Pulmonary artery endothelial cell (primary cell): ENCODE results near the gene PRKAA2. TPM values are rescaled to one million over a fixed set of nuclear protein-coding genes. Genes with fewer than 3 reads are reported as not detected.
"Not testable (repeated sequence)": the region's sequence is repeated elsewhere in the genome, so short reads cannot be mapped to it uniquely, and the experiment has no call there.

Experiments used
- DNase-seq: peaks from one replicate; pipeline ENCODE4 v3.0.0-alpha.2; 2011; ENCODE audit warnings: low read depth, low spot score
- total RNA-seq: library from RNA; depleted of rRNA; stranded (reverse); fragments of >200 nt; gene quantifications from 2 replicates; pipeline ENCODE4 v1.2.3, GENCODE V29; 2014

The PRKAA2 gene
- 4.3 and 6.2 TPM in 2 replicates for total RNA-seq

- no peak for DNase-seq
Observed at GRCh38 chr1:56644919-56645676, at the start of gene PRKAA2. Gene PRKAA2 (plus strand): TSS chr1:56645314. CDS start chr1:56645388, 74 bp downstream.

DNA sequence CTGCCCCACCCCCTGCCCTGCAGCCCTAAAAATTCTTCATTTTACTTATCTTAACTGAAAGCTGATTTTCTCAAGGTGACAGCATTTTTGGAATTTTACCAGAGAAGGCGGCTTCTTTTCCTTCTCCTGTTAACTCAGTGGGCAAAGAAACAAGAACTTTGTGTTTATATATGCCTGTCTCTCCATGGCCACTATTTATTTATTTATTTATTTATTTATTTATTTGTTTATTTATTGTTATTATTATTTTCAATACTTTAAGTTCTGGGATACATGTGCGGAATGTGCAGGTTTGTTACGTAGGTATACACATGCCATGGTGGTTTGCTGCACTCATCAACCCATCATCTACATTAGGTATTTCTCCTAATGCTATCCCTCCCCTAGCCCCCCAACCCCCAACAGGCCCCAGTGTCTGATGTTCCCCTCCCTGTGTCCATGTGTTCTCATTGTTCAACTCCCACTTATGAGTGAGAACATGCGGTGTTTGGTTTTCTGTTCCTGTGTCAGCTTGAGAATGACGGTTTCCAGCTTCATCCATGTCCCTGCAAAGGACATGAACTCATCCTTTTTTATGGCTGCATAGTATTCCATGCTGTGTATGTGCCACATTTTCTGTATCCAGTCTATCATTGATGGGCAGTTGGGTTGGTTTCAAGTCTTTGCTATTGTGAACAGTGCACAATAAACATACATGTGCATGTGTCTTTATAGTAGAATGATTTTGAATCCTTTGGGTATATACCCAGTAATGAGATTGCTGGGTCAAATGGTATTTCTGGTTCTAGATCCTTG lies 49.5 kb upstream of the PRKAA2 start:
- not testable (repeated sequence) for DNase-seq

DNA sequence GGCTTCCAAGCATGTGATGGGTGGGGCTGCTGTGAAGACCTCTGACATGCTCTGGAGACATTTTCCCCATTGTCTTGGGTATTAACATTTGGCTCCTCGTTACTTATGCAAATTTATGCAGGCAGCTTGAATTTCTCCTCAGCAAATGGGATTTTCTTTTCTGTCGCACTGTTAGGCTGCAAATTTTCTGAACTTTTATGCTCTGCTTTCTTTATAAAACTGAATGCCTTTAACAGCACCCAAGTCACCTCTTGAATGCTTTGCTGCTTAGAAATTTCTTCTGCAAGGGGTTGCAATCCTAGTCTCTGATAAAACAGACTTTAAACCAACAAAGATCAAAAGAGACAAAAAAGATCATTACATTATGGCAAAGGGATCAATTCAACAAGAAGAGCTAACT lies 35.0 kb upstream of the PRKAA2 start:
- DNase-seq: not testable (repeated sequence)

DNA sequence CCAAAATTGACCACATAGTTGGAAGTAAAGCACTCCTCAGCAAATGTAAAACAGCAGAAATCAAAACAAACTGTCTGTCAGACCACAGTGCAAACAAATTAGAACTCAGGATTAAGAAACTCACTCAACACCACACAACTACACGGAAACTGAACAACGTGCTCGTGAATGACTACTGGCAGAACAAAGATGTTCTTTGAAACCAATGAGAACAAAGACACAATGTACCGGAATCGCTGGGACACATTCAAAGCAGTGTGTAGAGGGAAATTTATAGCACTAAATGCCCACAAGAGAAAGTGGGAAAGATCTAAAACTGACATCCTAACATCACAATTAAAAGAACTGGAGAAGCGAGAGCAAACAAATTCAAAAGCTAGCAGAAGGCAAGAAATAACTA lies 34.3 kb upstream of the PRKAA2 start:
- DNase-seq: not testable (repeated sequence)

DNA sequence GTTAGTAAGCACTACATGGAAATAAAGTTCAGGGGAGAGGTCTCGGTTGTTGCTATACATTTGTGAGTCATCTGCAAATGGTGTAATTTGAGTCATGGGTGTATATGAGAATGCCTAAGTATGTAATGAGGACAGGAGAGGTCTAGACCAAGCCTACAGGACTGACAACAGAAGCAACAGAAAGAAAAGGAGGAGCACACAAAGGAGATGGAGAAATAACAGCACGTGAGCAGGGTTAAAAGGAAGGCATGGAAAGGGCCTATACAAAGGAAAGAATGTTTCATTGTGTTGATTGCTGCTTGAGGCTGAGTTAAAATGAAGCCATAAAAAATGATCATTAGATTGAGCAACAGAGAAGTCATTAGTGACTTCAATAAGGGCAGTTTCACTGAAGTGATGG lies 28.0 kb upstream of the PRKAA2 start:
- DNase-seq: no peak

DNA sequence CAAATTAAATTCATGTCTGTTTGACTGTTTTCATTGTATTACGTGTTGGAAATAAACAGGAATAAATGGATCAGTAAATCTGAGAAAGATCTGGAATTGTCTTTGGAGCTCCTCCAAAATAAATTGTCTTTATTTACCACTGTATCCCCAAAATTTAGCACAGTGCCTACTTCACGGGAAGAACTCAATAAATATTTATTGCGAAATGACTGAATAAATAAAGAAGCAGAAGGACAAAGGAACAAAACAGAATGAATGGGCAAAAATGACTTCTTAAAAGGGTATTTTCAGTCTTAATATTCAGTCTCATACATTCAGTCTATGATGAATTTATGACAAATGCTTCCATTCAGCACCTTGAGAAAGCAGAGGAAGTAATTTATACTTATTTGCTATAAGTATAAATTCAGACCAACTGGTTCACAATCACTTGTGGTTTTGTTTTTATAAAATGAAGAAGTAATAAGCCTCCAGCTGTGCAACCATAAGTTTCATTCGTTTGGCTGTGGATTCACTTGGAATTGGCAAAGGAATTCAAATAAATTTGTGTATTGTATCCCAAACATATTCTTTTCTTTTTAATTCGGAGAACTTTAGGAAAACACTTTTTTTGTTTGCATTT lies 19.2 kb upstream of the PRKAA2 start:
- DNase-seq: no peak

DNA sequence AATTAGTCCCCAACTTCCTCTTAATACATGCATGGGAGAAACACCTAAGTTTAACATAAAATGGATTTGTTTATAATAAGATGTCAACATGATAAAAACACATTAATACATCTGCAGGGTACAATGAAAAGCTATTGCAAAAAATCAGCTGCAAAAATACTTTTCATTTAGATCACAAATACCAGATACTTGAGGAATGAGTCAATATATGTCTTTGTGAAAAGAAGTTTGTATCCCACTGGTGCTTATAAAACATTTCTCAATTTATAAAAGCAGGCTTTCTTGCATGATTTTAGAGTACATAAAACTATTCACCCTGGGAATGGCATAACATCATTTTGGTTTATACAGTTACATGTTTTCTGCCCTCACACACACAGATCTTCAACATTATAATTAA lies 18.6 kb upstream of the PRKAA2 start:
- DNase-seq: no peak

DNA sequence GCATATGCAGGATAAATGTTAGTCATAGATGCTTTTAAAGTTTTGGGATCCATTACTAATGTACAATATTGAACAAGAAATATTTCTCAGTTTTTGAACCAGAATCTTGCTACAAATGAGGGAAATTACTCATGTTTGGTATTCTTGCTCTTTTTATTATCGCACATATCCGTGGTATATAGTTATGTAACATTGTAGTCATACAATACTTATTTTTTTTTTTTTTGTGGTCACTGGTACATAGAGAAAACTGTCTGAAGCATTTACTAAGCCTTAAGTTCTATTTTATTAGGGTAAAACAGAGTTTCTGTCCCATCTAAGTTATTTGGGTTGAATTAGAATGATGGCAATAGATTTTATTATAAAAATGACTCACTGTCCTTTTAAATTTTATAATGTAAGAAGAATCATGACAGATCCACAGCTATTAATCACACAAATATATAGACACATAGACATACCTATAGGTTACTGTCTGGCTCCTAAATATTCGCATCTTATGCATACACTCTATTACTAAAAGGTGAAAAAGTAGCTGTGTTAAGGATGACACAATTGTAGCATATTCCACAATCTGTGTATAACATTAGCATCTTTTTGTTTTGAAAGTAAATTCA lies 18.0 kb upstream of the PRKAA2 start:
- DNase-seq: no peak

DNA sequence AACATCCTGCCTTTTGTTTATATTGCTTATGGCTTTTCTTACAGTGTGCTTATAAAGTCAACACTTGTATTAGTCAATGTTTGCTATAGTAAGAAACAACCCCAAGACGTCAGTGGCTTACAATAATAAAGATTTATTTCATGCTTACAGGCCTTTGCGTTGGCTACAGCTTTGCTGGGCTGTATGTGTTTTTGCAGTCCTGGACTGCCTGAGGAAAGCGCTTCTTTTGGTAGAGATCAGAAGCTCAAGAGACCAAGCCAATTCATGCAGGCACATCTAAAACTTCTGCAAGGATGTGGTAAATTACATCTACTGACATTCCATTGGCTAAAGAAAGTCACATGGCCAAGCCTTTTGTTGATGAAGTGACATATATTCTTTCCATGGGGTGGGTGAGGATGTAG lies 17.5 kb upstream of the PRKAA2 start:
- no peak for DNase-seq

GRCh38 chr1:56630786-56631185 lies 14.3 kb upstream of the PRKAA2 start:
- no peak for DNase-seq

DNA sequence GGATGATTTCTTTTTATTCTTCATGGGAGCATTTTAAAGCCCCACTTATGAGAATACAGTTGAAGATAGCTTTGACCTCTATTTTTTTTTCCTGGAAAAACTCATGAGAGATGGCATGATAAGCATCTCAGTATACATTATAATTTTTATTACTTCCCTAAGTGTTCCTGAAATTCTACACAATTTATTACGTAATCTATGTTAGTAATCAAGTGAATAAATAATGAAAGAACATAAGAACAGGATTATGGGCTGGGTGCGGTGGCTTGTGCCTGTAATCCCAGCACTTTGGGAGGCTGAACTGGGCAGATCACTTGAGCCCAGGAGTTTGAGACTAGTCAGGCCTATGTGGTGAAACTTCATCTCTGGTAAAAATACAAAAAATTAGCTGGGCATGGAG lies 13.2 kb upstream of the PRKAA2 start:
- DNase-seq: no peak

- no peak for DNase-seq
Observed at GRCh38 chr1:56634981-56635380, 10.1 kb upstream of the PRKAA2 start.

DNA sequence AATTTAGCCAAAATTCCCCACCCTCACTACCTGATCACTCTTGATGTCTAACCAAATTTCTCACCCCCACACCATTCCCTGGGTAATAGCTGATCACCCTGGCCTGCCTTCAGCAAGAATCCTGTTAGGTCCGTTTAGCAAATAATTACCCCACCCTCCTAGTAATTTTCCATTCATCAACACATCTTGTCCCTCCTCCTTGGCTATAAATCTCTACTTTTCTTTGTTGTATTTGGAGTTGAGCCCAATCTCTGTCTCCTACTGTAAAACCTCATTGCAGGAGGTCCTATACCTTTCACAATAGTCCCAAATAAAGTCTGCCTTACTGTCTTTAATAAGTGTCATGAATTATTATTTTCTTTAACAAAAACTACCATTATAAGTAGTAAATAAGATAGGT lies 6.9 kb upstream of the PRKAA2 start:
- no peak for DNase-seq

DNA sequence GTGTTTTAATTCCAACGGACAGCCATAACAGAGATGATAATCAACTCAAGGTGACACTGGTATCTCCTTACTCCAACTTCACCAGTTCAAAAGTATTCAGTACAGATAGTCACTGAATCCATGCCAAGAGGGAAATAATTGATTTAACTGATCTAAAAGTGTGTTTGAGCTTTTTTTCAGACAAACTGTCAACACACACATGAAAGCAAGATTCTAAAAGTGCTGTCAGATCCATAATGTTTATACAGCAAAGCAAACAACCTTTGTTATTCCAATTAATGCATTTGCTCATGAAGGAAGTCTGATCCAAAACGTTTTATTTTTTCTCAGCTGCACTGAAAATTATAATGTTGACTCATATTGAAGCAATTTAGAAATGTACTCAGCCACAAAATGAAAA lies 5.9 kb upstream of the PRKAA2 start:
- DNase-seq: no peak

GRCh38 chr1:56643661-56644060 lies 1.5 kb upstream of the PRKAA2 start:
- no peak for DNase-seq

GRCh38 chr1:56644064-56644918 lies 823 bp upstream of the PRKAA2 start:
- no peak for DNase-seq

DNA sequence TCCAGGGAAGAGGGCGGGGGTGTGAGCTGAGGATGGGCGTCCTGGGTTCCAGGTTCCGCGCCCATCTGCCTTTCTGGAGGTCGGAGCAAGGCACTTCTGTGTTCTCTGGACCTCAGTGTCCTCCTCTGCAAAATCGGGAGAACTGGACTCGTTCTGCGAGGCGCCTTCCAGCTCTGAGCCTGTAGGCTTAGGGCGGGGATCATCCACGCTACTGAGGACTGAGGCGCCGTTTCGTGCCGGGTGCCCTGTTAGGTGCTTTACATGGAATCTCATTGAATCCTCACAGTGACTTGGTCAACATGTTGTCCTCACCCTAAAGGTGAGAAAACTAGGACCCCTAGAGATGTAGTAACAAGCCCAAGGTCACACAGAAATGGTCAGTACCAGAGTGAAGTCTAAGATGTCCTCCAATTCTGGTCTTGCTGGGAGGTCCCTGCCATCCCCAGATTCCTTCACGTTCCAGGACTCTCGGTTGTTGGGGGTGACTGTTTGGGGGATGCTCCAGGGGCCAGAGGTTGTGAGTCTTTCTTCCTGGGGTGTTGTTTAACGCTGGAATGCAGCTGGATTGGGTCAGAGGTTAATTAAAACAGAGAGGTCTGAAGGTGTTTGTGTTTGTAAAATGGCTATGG lies 677 bp downstream of the PRKAA2 start:
- no peak for DNase-seq

GRCh38 chr1:56646611-56647010 lies 1.5 kb downstream of the PRKAA2 start:
- no peak for DNase-seq

DNA sequence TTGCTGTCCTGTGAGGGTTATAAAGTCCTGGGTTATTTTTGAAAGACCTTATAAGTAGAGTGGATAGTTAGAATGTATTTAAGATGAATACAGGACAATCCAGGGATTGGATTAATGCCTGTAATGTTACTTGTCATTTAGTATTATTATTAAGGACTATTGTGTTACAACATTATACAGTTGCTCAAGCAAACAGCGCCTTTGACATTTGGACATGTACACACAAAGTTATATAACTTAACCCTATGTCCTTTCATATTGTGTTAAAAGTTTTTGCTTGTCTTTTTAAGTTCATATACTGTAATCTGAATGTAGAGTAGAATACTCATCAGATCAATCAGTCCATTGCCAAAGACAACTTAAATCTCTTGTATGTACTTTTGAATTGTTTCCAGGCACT lies 2.0 kb downstream of the PRKAA2 start:
- no peak for DNase-seq

- no peak for DNase-seq
Observed at GRCh38 chr1:56648546-56648945, 3.4 kb downstream of the PRKAA2 start.
